ENCODE data around the gene PCNX2.

The PCNX2 gene

GRCh38 chr1:233121947-233122559 lies 173.5 kb downstream of the PCNX2 start:
- H3K9me3 ChIP-seq (ENCODE audit: severe bottlenecking) = no peaks in the 10 kb centered on the region
- H3K4me1 ChIP-seq (ENCODE audit: insufficient read depth, poor library complexity, severe bottlenecking) = no peaks in the 10 kb centered on the region
- H3K36me3 ChIP-seq (ENCODE audit: low read depth) = 0 out of 2 replicates have a peak, but pooled peaks cover 4% of the 10 kb centered on the region
- no peaks in the 10 kb centered on the region for H3K27me3 ChIP-seq (ENCODE audit: insufficient read depth, poor library complexity, severe bottlenecking)
- ATAC-seq (ENCODE audit: low read depth) (no peak), DNase-seq (ENCODE audit: low spot score) (no peak)
- no peak for TF ChIP-seq CTCF (IDR thresholded peaks at IDR 0.05; ENCODE audit: poor library complexity, severe bottlenecking)
- no peak overlapping the region for H3K27ac ChIP-seq (ENCODE audit: poor library complexity, severe bottlenecking)
- H3K4me3 ChIP-seq (ENCODE audit: severe bottlenecking) = no peak overlapping the region

- no peaks in the 10 kb centered on the region for H3K27me3 ChIP-seq (ENCODE audit: insufficient read depth, poor library complexity, severe bottlenecking)
- peak overlapping the region; percentile 98 for H3K27ac ChIP-seq (ENCODE audit: poor library complexity, severe bottlenecking)
- no peaks in the 10 kb centered on the region for H3K9me3 ChIP-seq (ENCODE audit: severe bottlenecking)
- DNase-seq (ENCODE audit: low spot score) = no peak
- peaks cover 4% of the 10 kb centered on the region; the same call in 1 of the 2 replicates for H3K36me3 ChIP-seq (ENCODE audit: low read depth)
- TF ChIP-seq CTCF (IDR thresholded peaks at IDR 0.05; ENCODE audit: poor library complexity, severe bottlenecking) = no peak
- H3K4me3 ChIP-seq (ENCODE audit: severe bottlenecking) = no peak overlapping the region
- ATAC-seq (ENCODE audit: low read depth) = no peak
- H3K4me1 ChIP-seq (ENCODE audit: insufficient read depth, poor library complexity, severe bottlenecking) = peaks cover 34% of the 10 kb centered on the region
Observed at GRCh38 chr1:233114860-233115259, 180.7 kb downstream of the PCNX2 start.

- Histone ChIP-seq H3K36me3 (ENCODE audit: low read depth) (peaks cover 4% of the 10 kb centered on the region; the same call in 1 of the 2 replicates), H3K9me3 (ENCODE audit: severe bottlenecking) (no peaks in the 10 kb centered on the region), H3K4me3 (ENCODE audit: severe bottlenecking) (no peak overlapping the region), H3K4me1 (ENCODE audit: insufficient read depth, poor library complexity, severe bottlenecking) (peaks cover 36% of the 10 kb centered on the region), H3K27me3 (ENCODE audit: insufficient read depth, poor library complexity, severe bottlenecking) (no peaks in the 10 kb centered on the region), H3K27ac (ENCODE audit: poor library complexity, severe bottlenecking) (peak overlapping the region; percentile 98)
- no peak for TF ChIP-seq CTCF (IDR thresholded peaks at IDR 0.05; ENCODE audit: poor library complexity, severe bottlenecking)
- DNase-seq (ENCODE audit: low spot score) = no peak
- no peak for ATAC-seq (ENCODE audit: low read depth)
Observed at GRCh38 chr1:233114159-233114558, 181.4 kb downstream of the PCNX2 start.

- H3K4me3 ChIP-seq (ENCODE audit: severe bottlenecking) = no peak overlapping the region
- peak; percentile 85 for ATAC-seq (ENCODE audit: low read depth)
Observed at GRCh38 chr1:233113009-233113879, 182.3 kb downstream of the PCNX2 start.

More at GRCh38 chr1:233113009-233113879, 182.3 kb downstream of the PCNX2 start:
- DNase-seq (ENCODE audit: low spot score) = peak; percentile 83
- Histone ChIP-seq H3K4me1 (ENCODE audit: insufficient read depth, poor library complexity, severe bottlenecking) (peaks cover 45% of the 10 kb centered on the region), H3K9me3 (ENCODE audit: severe bottlenecking) (no peaks in the 10 kb centered on the region), H3K36me3 (ENCODE audit: low read depth) (no peaks in the 10 kb centered on the region; the same call in 1 of the 2 replicates), H3K27ac (ENCODE audit: poor library complexity, severe bottlenecking) (peak overlapping the region; percentile 98), H3K27me3 (ENCODE audit: insufficient read depth, poor library complexity, severe bottlenecking) (no peaks in the 10 kb centered on the region)
- TF ChIP-seq CTCF (IDR thresholded peaks at IDR 0.05; ENCODE audit: poor library complexity, severe bottlenecking) = no peak

All from RWPE2 (cell line).